Esophagus squamous epithelium (tissue), 4 donors: Measurements from ENCODE around the gene MRPS33.

Experiments
- POLR2A ChIP-seq, 4 donors: fragments of 450-650 bp; IDR thresholded peaks; one replicate each; pipeline ENCODE4 v1.6.1; 2017; ENCODE audit warnings: antibody characterized with exemption in 4 of 4, mild to moderate bottlenecking in 4 of 4, moderate library complexity in 3 of 4
- TF ChIP-seq, protein P1 (sequence below), 6 experiments: fragments of 450-650 bp in 4 of 6; fragments of 200-600 bp in 2 of 6; sonication (generic) in 2 of 6; IDR thresholded peaks; one replicate each; pipeline ENCODE4 v1.5.1; 2016 to 2019; ENCODE audit warnings: antibody characterized with exemption in 6 of 6, mild to moderate bottlenecking in 4 of 6, moderate library complexity in 4 of 6

- TF ChIP-seq, protein P1, sequence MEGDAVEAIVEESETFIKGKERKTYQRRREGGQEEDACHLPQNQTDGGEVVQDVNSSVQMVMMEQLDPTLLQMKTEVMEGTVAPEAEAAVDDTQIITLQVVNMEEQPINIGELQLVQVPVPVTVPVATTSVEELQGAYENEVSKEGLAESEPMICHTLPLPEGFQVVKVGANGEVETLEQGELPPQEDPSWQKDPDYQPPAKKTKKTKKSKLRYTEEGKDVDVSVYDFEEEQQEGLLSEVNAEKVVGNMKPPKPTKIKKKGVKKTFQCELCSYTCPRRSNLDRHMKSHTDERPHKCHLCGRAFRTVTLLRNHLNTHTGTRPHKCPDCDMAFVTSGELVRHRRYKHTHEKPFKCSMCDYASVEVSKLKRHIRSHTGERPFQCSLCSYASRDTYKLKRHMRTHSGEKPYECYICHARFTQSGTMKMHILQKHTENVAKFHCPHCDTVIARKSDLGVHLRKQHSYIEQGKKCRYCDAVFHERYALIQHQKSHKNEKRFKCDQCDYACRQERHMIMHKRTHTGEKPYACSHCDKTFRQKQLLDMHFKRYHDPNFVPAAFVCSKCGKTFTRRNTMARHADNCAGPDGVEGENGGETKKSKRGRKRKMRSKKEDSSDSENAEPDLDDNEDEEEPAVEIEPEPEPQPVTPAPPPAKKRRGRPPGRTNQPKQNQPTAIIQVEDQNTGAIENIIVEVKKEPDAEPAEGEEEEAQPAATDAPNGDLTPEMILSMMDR (IDR thresholded peaks at IDR 0.05): no peak
- TF ChIP-seq POLR2A (IDR thresholded peaks at IDR 0.05): no peak
These were observed 30.5 kb upstream of the MRPS33 start for GRCh38 chr7:141045126-141045841.
